Hepatocyte (in vitro differentiated cells): ENCODE measurements around the gene ZNF473.

Experiments
- EZH2 ChIP-seq: fragments of 200-600 bp; sonication (generic); IDR thresholded peaks from 2 replicates; pipeline ENCODE4 v1.6.1; 2016; ENCODE audit warnings: antibody characterized with exemption, mild to moderate bottlenecking, borderline replicate concordance
- EZH2phosphoT487 ChIP-seq: fragments of 200-600 bp; sonication (generic); IDR thresholded peaks from one replicate; pipeline ENCODE4 v1.6.1; 2018; ENCODE audit warnings: antibody characterized with exemption, mild to moderate bottlenecking, low read depth, moderate library complexity; ENCODE audit not compliant: unreplicated experiment, severe bottlenecking
- TF ChIP-seq, protein P1 (sequence below): fragments of 200-600 bp; sonication (generic); IDR thresholded peaks from 2 replicates; pipeline ENCODE4 v1.5.1; 2016; ENCODE audit warnings: antibody characterized with exemption, mild to moderate bottlenecking; ENCODE audit not compliant: poor library complexity

DNA sequence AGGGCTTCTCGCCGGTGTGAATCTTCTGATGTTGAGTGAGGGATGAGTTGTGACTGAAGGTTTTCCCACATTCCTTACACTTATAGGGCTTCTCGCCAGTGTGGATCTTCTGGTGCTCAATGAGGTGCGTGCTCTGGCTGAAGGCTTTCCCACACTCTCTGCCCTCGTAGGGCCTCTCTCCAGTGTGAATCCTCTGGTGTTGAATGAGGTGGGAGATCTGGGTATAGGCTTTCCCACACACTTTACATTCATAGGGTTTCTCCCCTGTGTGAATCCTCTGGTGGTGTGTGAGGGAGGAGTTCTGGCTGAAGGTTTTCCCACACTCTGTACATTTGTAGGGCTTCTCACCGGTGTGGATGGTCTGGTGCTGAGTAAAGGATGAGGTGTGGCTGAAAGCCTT is 33.2 kb downstream of the ZNF473 start:
- TF ChIP-seq, protein P1, sequence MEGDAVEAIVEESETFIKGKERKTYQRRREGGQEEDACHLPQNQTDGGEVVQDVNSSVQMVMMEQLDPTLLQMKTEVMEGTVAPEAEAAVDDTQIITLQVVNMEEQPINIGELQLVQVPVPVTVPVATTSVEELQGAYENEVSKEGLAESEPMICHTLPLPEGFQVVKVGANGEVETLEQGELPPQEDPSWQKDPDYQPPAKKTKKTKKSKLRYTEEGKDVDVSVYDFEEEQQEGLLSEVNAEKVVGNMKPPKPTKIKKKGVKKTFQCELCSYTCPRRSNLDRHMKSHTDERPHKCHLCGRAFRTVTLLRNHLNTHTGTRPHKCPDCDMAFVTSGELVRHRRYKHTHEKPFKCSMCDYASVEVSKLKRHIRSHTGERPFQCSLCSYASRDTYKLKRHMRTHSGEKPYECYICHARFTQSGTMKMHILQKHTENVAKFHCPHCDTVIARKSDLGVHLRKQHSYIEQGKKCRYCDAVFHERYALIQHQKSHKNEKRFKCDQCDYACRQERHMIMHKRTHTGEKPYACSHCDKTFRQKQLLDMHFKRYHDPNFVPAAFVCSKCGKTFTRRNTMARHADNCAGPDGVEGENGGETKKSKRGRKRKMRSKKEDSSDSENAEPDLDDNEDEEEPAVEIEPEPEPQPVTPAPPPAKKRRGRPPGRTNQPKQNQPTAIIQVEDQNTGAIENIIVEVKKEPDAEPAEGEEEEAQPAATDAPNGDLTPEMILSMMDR, result no peak
- TF ChIP-seq EZH2phosphoT487 (no peak), EZH2 (no peak)
